ENCODE results near the gene SPINK7. TPM values are rescaled to one million over a fixed set of nuclear protein-coding genes. Genes with fewer than 3 reads are reported as not detected.
A peak's percentile ranks its signal among the peaks of the same experiment; 100 is the strongest.

SPINK7 gene
- total RNA-seq, 1 experiment from 2014 or later: not detected

GRCh38 chr5:148267962-148268361, 44.3 kb upstream of the SPINK7 start:
- no peak overlapping the region for H3K4me2 ChIP-seq (ENCODE audit: low read length)
- peak overlapping the region; percentile 87 for H2AFZ ChIP-seq (ENCODE audit: low read depth, low read length, poor library complexity, severe bottlenecking)
- H4K20me1 ChIP-seq (ENCODE audit: insufficient read depth): no peaks in the 10 kb centered on the region
- ChIA-PET POLR2A (no interaction called here), CTCF (interaction anchor here (1.8 kb wide), 1 partner anchor 463 kb away, joined by 4 read pairs; no protein-coding TSS in a partner anchor), RAD21 (ENCODE audit: low non-redundant PET in 1 of 2, low total read pairs in 2 of 2, uncharacterized antibody in 2 of 2, unreplicated experiment in 2 of 2) (no interaction called here)
- no peak overlapping the region for H3K27ac ChIP-seq (ENCODE audit: low read depth, low read length)
- no peaks in the 10 kb centered on the region for H3K36me3 ChIP-seq (ENCODE audit: control insufficient read depth in 1 of 2, insufficient read depth in 2 of 2, low read length in 2 of 2)
- peaks cover 0 to 7% of the 10 kb centered on the region in 2 experiments; a peak in 2 of 4 replicates for H3K4me1 ChIP-seq (ENCODE audit: control insufficient read depth in 1 of 2, insufficient read depth in 2 of 2, low read length in 2 of 2)
- TF ChIP-seq ELF1 (IDR thresholded peaks at IDR 0.05; ENCODE audit: borderline replicate concordance, low read depth) (no peak), CTCF (IDR thresholded peaks at IDR 0.05 in 2 of 3, conservative IDR thresholded peaks at IDR 0.05 in 1 of 3; ENCODE audit: borderline replicate concordance in 1 of 3, insufficient read depth in 1 of 3, low read depth in 2 of 3, low read length in 2 of 3) (no peak), SP1 (IDR thresholded peaks at IDR 0.05; ENCODE audit: low read depth) (no peak), CBX3 (IDR thresholded peaks at IDR 0.05; ENCODE audit: low read depth) (no peak), ZFX (IDR thresholded peaks at IDR 0.05) (no peak), EZH2phosphoT487 (IDR thresholded peaks at IDR 0.05; ENCODE audit: borderline replicate concordance) (no peak), JUND (IDR thresholded peaks at IDR 0.05) (no peak), EZH2 (IDR thresholded peaks at IDR 0.05) (no peak), SRF (IDR thresholded peaks at IDR 0.05; ENCODE audit: low read depth) (no peak)
- TF ChIP-seq, protein P1, sequence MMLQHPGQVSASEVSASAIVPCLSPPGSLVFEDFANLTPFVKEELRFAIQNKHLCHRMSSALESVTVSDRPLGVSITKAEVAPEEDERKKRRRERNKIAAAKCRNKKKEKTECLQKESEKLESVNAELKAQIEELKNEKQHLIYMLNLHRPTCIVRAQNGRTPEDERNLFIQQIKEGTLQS (IDR thresholded peaks at IDR 0.05): no peak
- no peaks in the 10 kb centered on the region for H3K9me2 ChIP-seq (ENCODE audit: insufficient read depth)
- no peak overlapping the region for H3K4me3 ChIP-seq (replicated peaks in 1 of 2; ENCODE audit: low read depth in 1 of 2, low read length in 2 of 2)
- H3K9me3 ChIP-seq (ENCODE audit: control insufficient read depth in 1 of 2, insufficient read depth in 1 of 2, low read depth in 1 of 2, low read length in 2 of 2): no peaks in the 10 kb centered on the region
- DNase-seq (ENCODE audit: low read depth, low spot score): no peak
- H3K79me2 ChIP-seq (ENCODE audit: insufficient read depth, low read length): no peaks in the 10 kb centered on the region
- ATAC-seq: no peak
- intact Hi-C loops (cut with micrococcal nuclease): no loop called here
- no peak overlapping the region for H3K9ac ChIP-seq (ENCODE audit: low read length)
- no peaks in the 10 kb centered on the region for H3K27me3 ChIP-seq (ENCODE audit: insufficient read depth, low read length)
- BruUV-seq (replicated peaks): no TSS peak
